ENCODE data around the gene STK39. TPM values are rescaled to one million over a fixed set of nuclear protein-coding genes. Genes with fewer than 3 reads are reported as not detected.

STK39 gene
- total RNA-seq, 2 experiments from 2014 or later: 28.2 to 31.4 TPM

- CTCF ChIA-PET: no interaction called here
- H3K27me3 Mint-ChIP-seq: no peaks in the 10 kb centered on the region
- no peak for DNase-seq
- POLR2A ChIA-PET: no interaction called here
- peaks cover 22% of the 10 kb centered on the region for H3K4me1 Mint-ChIP-seq
- H3K36me3 Mint-ChIP-seq (ENCODE audit: low read depth): peaks cover 25% of the 10 kb centered on the region
- H3K27ac Mint-ChIP-seq: no peak overlapping the region
- no peak overlapping the region for H3K4me3 Mint-ChIP-seq
- no peaks in the 10 kb centered on the region for H3K9me3 Mint-ChIP-seq
These were observed 94.4 kb downstream of the STK39 start for GRCh38 chr2:168152902-168153530.

GRCh38 chr2:168149986-168150385 lies 97.4 kb downstream of the STK39 start:
- Mint-ChIP-seq H3K36me3 (ENCODE audit: low read depth) (peaks cover 26% of the 10 kb centered on the region), H3K27ac (no peak overlapping the region), H3K4me3 (no peak overlapping the region), H3K9me3 (no peaks in the 10 kb centered on the region), H3K27me3 (no peaks in the 10 kb centered on the region), H3K4me1 (peaks cover 12% of the 10 kb centered on the region)
- CTCF ChIA-PET: no interaction called here
- POLR2A ChIA-PET: no interaction called here
- no peak for DNase-seq

- DNase-seq: no peak
- H3K36me3 Mint-ChIP-seq (ENCODE audit: low read depth): peaks cover 28% of the 10 kb centered on the region
- H3K4me1 Mint-ChIP-seq: peaks cover 12% of the 10 kb centered on the region
- no peaks in the 10 kb centered on the region for H3K27me3 Mint-ChIP-seq
- POLR2A ChIA-PET: no interaction called here
- CTCF ChIA-PET: interaction anchor here (1.1 kb wide), 1 partner anchor 9 kb away, joined by 3 read pairs; no protein-coding TSS in a partner anchor
- no peak overlapping the region for H3K4me3 Mint-ChIP-seq
- H3K27ac Mint-ChIP-seq: no peak overlapping the region
- H3K9me3 Mint-ChIP-seq: no peaks in the 10 kb centered on the region
These were observed 98.0 kb downstream of the STK39 start for GRCh38 chr2:168149150-168149974.

- Mint-ChIP-seq H3K4me1 (peaks cover 12% of the 10 kb centered on the region), H3K27ac (no peak overlapping the region), H3K27me3 (no peaks in the 10 kb centered on the region), H3K36me3 (ENCODE audit: low read depth) (peaks cover 30% of the 10 kb centered on the region), H3K9me3 (no peaks in the 10 kb centered on the region), H3K4me3 (no peak overlapping the region)
- CTCF ChIA-PET: interaction anchor here (0.6 to 1.1 kb wide), 2 partner anchors 8 to 1342 kb away, joined by 3 read pairs; no protein-coding TSS in a partner anchor
- POLR2A ChIA-PET: no interaction called here
- no peak for DNase-seq
These were observed 99.3 kb downstream of the STK39 start for GRCh38 chr2:168147830-168148794.

GRCh38 chr2:168146892-168147810 lies 100.2 kb downstream of the STK39 start:
- H3K27me3 Mint-ChIP-seq: no peaks in the 10 kb centered on the region
- CTCF ChIA-PET: no interaction called here
- H3K4me1 Mint-ChIP-seq: peaks cover 12% of the 10 kb centered on the region
- POLR2A ChIA-PET: no interaction called here
- no peaks in the 10 kb centered on the region for H3K9me3 Mint-ChIP-seq
- no peak for DNase-seq
- H3K27ac Mint-ChIP-seq: no peak overlapping the region
- no peak overlapping the region for H3K4me3 Mint-ChIP-seq
- peaks cover 23% of the 10 kb centered on the region for H3K36me3 Mint-ChIP-seq (ENCODE audit: low read depth)

- POLR2A ChIA-PET: no interaction called here
- H3K4me3 Mint-ChIP-seq: no peak overlapping the region
- CTCF ChIA-PET: interaction anchor here (0.9 to 1.5 kb wide), 2 partner anchors 14 to 26 kb away, joined by 4 read pairs; no protein-coding TSS in a partner anchor
- H3K27ac Mint-ChIP-seq: no peak overlapping the region
- no peaks in the 10 kb centered on the region for H3K9me3 Mint-ChIP-seq
- peaks cover 12% of the 10 kb centered on the region for H3K4me1 Mint-ChIP-seq
- no peak for DNase-seq
- H3K36me3 Mint-ChIP-seq (ENCODE audit: low read depth): peaks cover 14% of the 10 kb centered on the region
- H3K27me3 Mint-ChIP-seq: no peaks in the 10 kb centered on the region
These were observed 101.7 kb downstream of the STK39 start for GRCh38 chr2:168145426-168146310.

- Mint-ChIP-seq H3K9me3 (no peaks in the 10 kb centered on the region), H3K4me3 (no peak overlapping the region), H3K27ac (no peak overlapping the region), H3K4me1 (peaks cover 9% of the 10 kb centered on the region), H3K36me3 (ENCODE audit: low read depth) (peaks cover 14% of the 10 kb centered on the region), H3K27me3 (no peaks in the 10 kb centered on the region)
- CTCF ChIA-PET: interaction anchor here (1.2 to 1.5 kb wide), 2 partner anchors 25 to 202 kb away, joined by 3 to 4 read pairs; no protein-coding TSS in a partner anchor
- POLR2A ChIA-PET: no interaction called here
- no peak for DNase-seq
These were observed 102.4 kb downstream of the STK39 start for GRCh38 chr2:168145011-168145410.

- CTCF ChIA-PET: interaction anchor here (1.2 kb wide), 1 partner anchor 203 kb away, joined by 3 read pairs; no protein-coding TSS in a partner anchor
- Mint-ChIP-seq H3K27ac (no peak overlapping the region), H3K4me1 (no peaks in the 10 kb centered on the region), H3K9me3 (no peaks in the 10 kb centered on the region), H3K36me3 (ENCODE audit: low read depth) (peaks cover 11% of the 10 kb centered on the region), H3K27me3 (no peaks in the 10 kb centered on the region), H3K4me3 (no peak overlapping the region)
- POLR2A ChIA-PET: no interaction called here
- no peak for DNase-seq
These were observed 103.6 kb downstream of the STK39 start for GRCh38 chr2:168143813-168144212.

- Mint-ChIP-seq H3K4me1 (peaks cover 6% of the 10 kb centered on the region), H3K36me3 (ENCODE audit: low read depth) (peaks cover 19% of the 10 kb centered on the region), H3K4me3 (no peak overlapping the region), H3K27ac (no peak overlapping the region), H3K27me3 (no peaks in the 10 kb centered on the region), H3K9me3 (no peaks in the 10 kb centered on the region)
- ChIA-PET CTCF (interaction anchor here (1.4 kb wide), 1 partner anchor 8 kb away, joined by 3 read pairs; no protein-coding TSS in a partner anchor), POLR2A (no interaction called here)
- DNase-seq: no peak
These were observed 106.5 kb downstream of the STK39 start for GRCh38 chr2:168140892-168141291.

- H3K4me3 Mint-ChIP-seq: no peak overlapping the region
- peaks cover 18% of the 10 kb centered on the region for H3K36me3 Mint-ChIP-seq (ENCODE audit: low read depth)
- H3K27me3 Mint-ChIP-seq: no peaks in the 10 kb centered on the region
- ChIA-PET CTCF (interaction anchor here (1.4 kb wide), 1 partner anchor 9 kb away, joined by 3 read pairs; no protein-coding TSS in a partner anchor), POLR2A (no interaction called here)
- no peak for DNase-seq
- no peaks in the 10 kb centered on the region for H3K9me3 Mint-ChIP-seq
- H3K27ac Mint-ChIP-seq: no peak overlapping the region
- peaks cover 6% of the 10 kb centered on the region for H3K4me1 Mint-ChIP-seq
These were observed 107.5 kb downstream of the STK39 start for GRCh38 chr2:168139852-168140251.

GRCh38 chr2:168138901-168139300 lies 108.5 kb downstream of the STK39 start:
- H3K4me1 Mint-ChIP-seq: peaks cover 6% of the 10 kb centered on the region
- peaks cover 15% of the 10 kb centered on the region for H3K36me3 Mint-ChIP-seq (ENCODE audit: low read depth)
- H3K9me3 Mint-ChIP-seq: no peaks in the 10 kb centered on the region
- ChIA-PET POLR2A (no interaction called here), CTCF (no interaction called here)
- DNase-seq: no peak
- H3K27me3 Mint-ChIP-seq: no peaks in the 10 kb centered on the region
- no peak overlapping the region for H3K27ac Mint-ChIP-seq
- H3K4me3 Mint-ChIP-seq: no peak overlapping the region
